Mesenchymal stem cell (in vitro differentiated cells and primary cell): Measurements from ENCODE around the gene NCLN. TPM values are rescaled to one million over a fixed set of nuclear protein-coding genes. Genes with fewer than 3 reads are reported as not detected.

Source experiments
- DNase-seq: peaks from one replicate; pipeline ENCODE4 v3.0.0-alpha.2; 2013
- H2AFZ ChIP-seq: one replicate; pipeline ENCODE4 v1.6.1; 2013; ENCODE audit warnings: low read depth, mild to moderate bottlenecking, control low read depth, inconsistent platforms, low read length, moderate library complexity
- H2AK5ac ChIP-seq: 2 replicates; pipeline ENCODE4 v1.6.1; 2013; ENCODE audit warnings: low read length, moderate library complexity, mild to moderate bottlenecking, inconsistent platforms; ENCODE audit not compliant: severe bottlenecking
- H2BK120ac ChIP-seq: one replicate; pipeline ENCODE4 v1.6.1; 2013; ENCODE audit warnings: low read depth, mild to moderate bottlenecking, inconsistent platforms, low read length, moderate library complexity
- H2BK12ac ChIP-seq, 2 experiments: one replicate each; pipeline ENCODE4 v1.6.1; 2013; ENCODE audit warnings: inconsistent platforms in 2 of 2, low read length in 2 of 2, mild to moderate bottlenecking in 2 of 2, moderate library complexity in 2 of 2, control low read depth in 1 of 2
- H2BK15ac ChIP-seq: one replicate; pipeline ENCODE4 v1.6.1; 2013; ENCODE audit warnings: mild to moderate bottlenecking, low read depth, inconsistent platforms; ENCODE audit not compliant: poor library complexity, severe bottlenecking
- H2BK5ac ChIP-seq: 2 replicates; pipeline ENCODE4 v1.6.1; 2013; ENCODE audit warnings: low read depth, mild to moderate bottlenecking, low read length, control low read depth, inconsistent platforms; ENCODE audit not compliant: poor library complexity, severe bottlenecking
- H3K14ac ChIP-seq, 2 experiments: one replicate each; pipeline ENCODE4 v1.6.1; 2013; ENCODE audit warnings: inconsistent platforms in 2 of 2, low read length in 2 of 2, control low read depth in 1 of 2, mild to moderate bottlenecking in 1 of 2, moderate library complexity in 1 of 2
- H3K18ac ChIP-seq, 2 experiments: one replicate each; pipeline ENCODE4 v1.6.1; 2013; ENCODE audit warnings: inconsistent platforms in 2 of 2, low read length in 2 of 2, control low read depth in 1 of 2, low read depth in 1 of 2, mild to moderate bottlenecking in 1 of 2
- H3K23ac ChIP-seq, 2 experiments: one replicate each; pipeline ENCODE4 v1.6.1; 2013; ENCODE audit warnings: inconsistent platforms in 2 of 2, low read length in 2 of 2, mild to moderate bottlenecking in 2 of 2, moderate library complexity in 2 of 2, control low read depth in 1 of 2
- H3K27ac ChIP-seq: 2 replicates; pipeline ENCODE4 v1.5.1; 2013; ENCODE audit warnings: mild to moderate bottlenecking, moderate library complexity, low read length, control low read depth, inconsistent platforms; ENCODE audit not compliant: poor library complexity, severe bottlenecking
- H3K27me3 ChIP-seq, 2 experiments: 2 replicates each; pipeline versions ENCODE4 v1.6.1 to v1.7.0; 2013; ENCODE audit warnings: low read length in 2 of 2, mild to moderate bottlenecking in 2 of 2, moderate library complexity in 2 of 2, control low read depth in 1 of 2, inconsistent platforms in 1 of 2; ENCODE audit not compliant: control insufficient read depth in 1 of 2, insufficient read depth in 1 of 2
- H3K36me3 ChIP-seq, 2 experiments: 2 replicates each; pipeline versions ENCODE4 v1.6.1 to v1.7.0; 2013; ENCODE audit warnings: low read length in 2 of 2, control low read depth in 1 of 2, inconsistent platforms in 1 of 2, low read depth in 1 of 2, mild to moderate bottlenecking in 1 of 2; ENCODE audit not compliant: insufficient read depth in 2 of 2, control insufficient read depth in 1 of 2
- H3K4ac ChIP-seq, 2 experiments: one replicate each; pipeline ENCODE4 v1.6.1; 2013; ENCODE audit warnings: inconsistent platforms in 2 of 2, low read length in 2 of 2, mild to moderate bottlenecking in 2 of 2, moderate library complexity in 2 of 2, control low read depth in 1 of 2, low read depth in 1 of 2
- H3K4me1 ChIP-seq: 2 replicates; pipeline ENCODE4 v1.6.1; 2013; ENCODE audit warnings: low read depth, low read length, control low read depth; ENCODE audit not compliant: control insufficient read depth, insufficient read depth
- H3K4me2 ChIP-seq: 2 replicates; pipeline ENCODE4 v1.6.1; 2013; ENCODE audit warnings: low read length, mild to moderate bottlenecking, inconsistent platforms; ENCODE audit not compliant: poor library complexity, severe bottlenecking
- H3K4me3 ChIP-seq, 2 experiments: 2 replicates each; pipeline versions ENCODE4 v1.5.1 to v1.7.0; 2013; ENCODE audit warnings: low read length in 2 of 2, mild to moderate bottlenecking in 2 of 2, control low read depth in 1 of 2, low read depth in 1 of 2; ENCODE audit not compliant: insufficient read depth in 1 of 2
- H3K79me1 ChIP-seq: replicated peaks from 2 replicates; pipeline ENCODE4 v1.6.1; 2013; ENCODE audit warnings: mild to moderate bottlenecking, control low read depth, low read length, inconsistent platforms; ENCODE audit not compliant: poor library complexity, severe bottlenecking
- H3K9ac ChIP-seq: 2 replicates; pipeline ENCODE4 v1.7.0; 2013; ENCODE audit warnings: mild to moderate bottlenecking, low read length, moderate library complexity
- H3K9me3 ChIP-seq: 2 replicates; pipeline ENCODE4 v1.7.0; 2013; ENCODE audit warnings: mild to moderate bottlenecking, low read length; ENCODE audit not compliant: control insufficient read depth
- H4K8ac ChIP-seq: one replicate; pipeline ENCODE4 v1.6.1; 2013; ENCODE audit warnings: inconsistent platforms, mild to moderate bottlenecking, low read length, moderate library complexity
- H4K91ac ChIP-seq: one replicate; pipeline ENCODE4 v1.6.1; 2013; ENCODE audit warnings: mild to moderate bottlenecking, low read length, inconsistent platforms
- WGBS: methylation state at CpG from one replicate; pipeline ENCODE4 v1.1.7; 2013; ENCODE audit warnings: mixed read lengths; 5-methylcytosine and 5-hydroxymethylcytosine counted together
- polyA plus RNA-seq, 2 experiments: library from polyadenylated mRNA; stranded (reverse); fragments of 200-250 nt; gene quantifications; one replicate each; pipeline ENCODE4 v1.2.3, GENCODE V29; 2013

NCLN gene, protein sequence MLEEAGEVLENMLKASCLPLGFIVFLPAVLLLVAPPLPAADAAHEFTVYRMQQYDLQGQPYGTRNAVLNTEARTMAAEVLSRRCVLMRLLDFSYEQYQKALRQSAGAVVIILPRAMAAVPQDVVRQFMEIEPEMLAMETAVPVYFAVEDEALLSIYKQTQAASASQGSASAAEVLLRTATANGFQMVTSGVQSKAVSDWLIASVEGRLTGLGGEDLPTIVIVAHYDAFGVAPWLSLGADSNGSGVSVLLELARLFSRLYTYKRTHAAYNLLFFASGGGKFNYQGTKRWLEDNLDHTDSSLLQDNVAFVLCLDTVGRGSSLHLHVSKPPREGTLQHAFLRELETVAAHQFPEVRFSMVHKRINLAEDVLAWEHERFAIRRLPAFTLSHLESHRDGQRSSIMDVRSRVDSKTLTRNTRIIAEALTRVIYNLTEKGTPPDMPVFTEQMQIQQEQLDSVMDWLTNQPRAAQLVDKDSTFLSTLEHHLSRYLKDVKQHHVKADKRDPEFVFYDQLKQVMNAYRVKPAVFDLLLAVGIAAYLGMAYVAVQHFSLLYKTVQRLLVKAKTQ
- 45.9 TPM for polyA plus RNA-seq (2013, experiment 1 of 2)
- 47.0 TPM for polyA plus RNA-seq (2013, experiment 2 of 2)

DNA sequence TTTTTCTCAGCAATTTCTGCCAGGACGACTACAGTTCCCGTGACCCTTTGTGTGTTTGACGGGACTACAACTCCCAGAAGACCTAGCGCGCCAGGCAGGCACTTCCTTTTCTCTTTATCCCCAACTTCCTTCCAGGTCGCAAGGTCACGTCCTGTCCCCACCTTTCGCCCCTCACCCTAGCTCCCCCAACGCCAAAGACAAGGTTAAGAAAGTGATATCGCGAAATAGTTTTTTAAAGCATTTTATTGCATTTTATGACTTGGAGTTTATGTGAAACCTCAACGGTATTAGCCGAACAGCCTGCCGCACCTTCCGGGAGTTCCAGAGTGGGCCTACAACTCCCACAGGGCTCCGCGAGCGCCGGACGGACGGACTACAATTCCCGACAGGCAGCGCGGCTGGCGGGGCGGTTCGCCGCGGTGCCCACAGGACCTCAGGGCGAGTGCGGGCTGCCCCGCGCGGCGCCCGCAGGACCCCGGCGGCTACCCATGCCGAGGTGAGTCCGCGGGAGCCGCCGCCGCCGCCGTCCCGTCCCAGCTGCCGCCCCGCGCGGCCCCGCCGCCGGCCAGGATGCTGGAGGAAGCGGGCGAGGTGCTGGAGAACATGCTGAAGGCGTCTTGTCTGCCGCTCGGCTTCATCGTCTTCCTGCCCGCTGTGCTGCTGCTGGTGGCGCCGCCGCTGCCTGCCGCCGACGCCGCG, at the start of gene NCLN:
Gene NCLN, plus strand, starts transcription at position 470 of the 699 bp plus-strand sequence. Its CDS starts 101 bp downstream, at position 571.
- Histone ChIP-seq H3K9ac (peak within 1 kb of the TSS; percentile 93), H3K27me3 (no peaks in the 10 kb centered on the region), H3K27ac (peak within 1 kb of the TSS; percentile 76), H2BK120ac (peak within 1 kb of the TSS; percentile 74), H3K14ac (peak within 1 kb of the TSS in 1 of 2 experiments; percentile 82), H3K79me1 (peaks cover 32% of the 10 kb centered on the region), H2BK12ac (peak within 1 kb of the TSS in 1 of 2 experiments; percentile 8), H2BK5ac (peak within 1 kb of the TSS; percentile 36), H2AK5ac (no peak within 1 kb of the TSS), H3K4me3 (peak within 1 kb of the TSS; percentile 93 to 98), H4K91ac (peak within 1 kb of the TSS; percentile 83), H2BK15ac (peak within 1 kb of the TSS; percentile 38), H4K8ac (peak within 1 kb of the TSS; percentile 95), H3K23ac (peak within 1 kb of the TSS in 1 of 2 experiments; percentile 91), H3K4ac (peak within 1 kb of the TSS; percentile 51 to 60), H3K4me2 (peak within 1 kb of the TSS; percentile 98), H3K4me1 (peaks cover 27% of the 10 kb centered on the region), H2AFZ (peak within 1 kb of the TSS; percentile 87), H3K9me3 (no peaks in the 10 kb centered on the region), H3K36me3 (peaks cover 9 to 36% of the 10 kb centered on the region in 2 experiments), H3K18ac (peak within 1 kb of the TSS; percentile 88 to 92)
- peak; percentile 97 for DNase-seq
- under 1% methylated on average over 69 of the region's 69 CpGs for WGBS

DNA sequence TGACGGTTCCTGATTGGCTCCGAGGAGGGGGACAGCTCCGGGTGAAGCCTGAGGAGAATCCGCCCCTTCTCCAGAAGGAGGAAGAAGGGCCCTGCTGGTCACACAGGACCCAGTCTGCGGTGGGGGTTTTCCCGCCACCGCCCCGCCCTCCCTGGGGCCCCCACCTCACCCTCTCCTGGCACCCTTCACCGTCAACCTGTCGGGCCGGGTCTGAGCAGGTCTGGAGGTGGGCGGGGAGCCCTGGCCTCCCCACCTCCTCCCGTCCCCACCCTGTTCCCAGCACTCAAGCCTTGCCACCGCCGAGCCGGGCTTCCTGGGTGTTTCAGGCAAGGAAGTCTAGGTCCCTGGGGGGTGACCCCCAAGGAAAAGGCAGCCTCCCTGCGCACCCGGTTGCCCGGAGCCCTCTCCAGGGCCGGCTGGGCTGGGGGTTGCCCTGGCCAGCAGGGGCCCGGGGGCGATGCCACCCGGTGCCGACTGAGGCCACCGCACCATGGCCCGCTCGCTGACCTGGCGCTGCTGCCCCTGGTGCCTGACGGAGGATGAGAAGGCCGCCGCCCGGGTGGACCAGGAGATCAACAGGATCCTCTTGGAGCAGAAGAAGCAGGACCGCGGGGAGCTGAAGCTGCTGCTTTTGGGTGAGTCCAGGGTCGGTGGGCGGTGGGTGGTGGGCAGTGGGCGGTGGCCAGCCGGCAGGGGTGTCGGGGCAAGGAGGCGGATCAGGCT, 49.6 kb upstream of the NCLN start, which contains the start of gene GNA15:
Gene GNA15, plus strand, starts transcription at position 73 of the 723 bp plus-strand sequence. Its CDS starts 418 bp downstream, at position 491.
- H2AK5ac ChIP-seq = no peak within 1 kb of the TSS
- H3K4ac ChIP-seq = no peak within 1 kb of the TSS
- H2BK15ac ChIP-seq = no peak within 1 kb of the TSS
- no peaks in the 10 kb centered on the region for H3K36me3 ChIP-seq
- no peaks in the 10 kb centered on the region for H3K27me3 ChIP-seq
- H3K4me1 ChIP-seq = peaks cover 10% of the 10 kb centered on the region
- H4K8ac ChIP-seq = no peak within 1 kb of the TSS
- peak within 1 kb of the TSS in 1 of 2 experiments; percentile 7 for H3K14ac ChIP-seq
- no peak within 1 kb of the TSS for H4K91ac ChIP-seq
- H2BK5ac ChIP-seq = no peak within 1 kb of the TSS
- peak within 1 kb of the TSS; percentile 38 for H3K9ac ChIP-seq
- H3K79me1 ChIP-seq = no peaks in the 10 kb centered on the region
- H3K18ac ChIP-seq = no peak within 1 kb of the TSS
- no peak within 1 kb of the TSS for H3K27ac ChIP-seq
- peak within 1 kb of the TSS in 1 of 2 experiments; percentile 52 for H2BK12ac ChIP-seq
- no peak for DNase-seq
- H2AFZ ChIP-seq = no peak within 1 kb of the TSS
- H3K4me2 ChIP-seq = no peak within 1 kb of the TSS
- peak within 1 kb of the TSS in 1 of 2 experiments; percentile 11 for H3K4me3 ChIP-seq
- no peak within 1 kb of the TSS for H2BK120ac ChIP-seq
- no peak within 1 kb of the TSS for H3K23ac ChIP-seq
- peaks cover 9% of the 10 kb centered on the region for H3K9me3 ChIP-seq
- WGBS = 90% methylated on average over 40 of the region's 40 CpGs

DNA sequence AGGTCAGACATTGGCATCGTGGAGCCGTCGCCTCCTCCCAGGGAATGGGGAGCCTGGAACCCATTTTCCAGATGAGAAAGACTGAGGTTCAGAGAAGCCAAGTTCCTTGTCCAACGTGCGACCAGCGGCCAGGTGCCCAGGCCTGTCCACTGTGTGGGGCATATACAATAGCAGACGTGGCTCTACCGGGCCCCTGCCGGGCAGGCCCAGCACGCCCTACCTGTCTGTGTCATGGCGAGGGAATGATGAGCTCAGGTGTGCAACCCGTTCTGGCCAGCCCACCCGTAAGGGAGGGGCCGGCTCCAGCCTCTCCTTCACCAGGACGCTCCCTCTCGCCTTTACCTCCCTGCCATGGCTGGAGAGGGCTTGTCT, 49.1 kb upstream of the NCLN start:
- Histone ChIP-seq H3K18ac (no peak overlapping the region), H2BK15ac (no peak overlapping the region), H4K91ac (no peak overlapping the region), H3K4me1 (peaks cover 11% of the 10 kb centered on the region), H3K27ac (no peak overlapping the region), H3K9ac (peak overlapping the region; percentile 38), H3K9me3 (peaks cover 9% of the 10 kb centered on the region), H3K4me3 (peak overlapping the region in 1 of 2 experiments; percentile 11), H3K36me3 (no peaks in the 10 kb centered on the region), H4K8ac (no peak overlapping the region), H2BK5ac (no peak overlapping the region), H2AK5ac (no peak overlapping the region), H3K14ac (no peak overlapping the region), H3K23ac (no peak overlapping the region), H2BK120ac (no peak overlapping the region), H3K27me3 (no peaks in the 10 kb centered on the region), H3K4ac (no peak overlapping the region), H2AFZ (no peak overlapping the region), H2BK12ac (no peak overlapping the region), H3K4me2 (no peak overlapping the region), H3K79me1 (no peaks in the 10 kb centered on the region)
- DNase-seq = no peak
- WGBS = 89% methylated on average over 13 of the region's 16 CpGs
